SU-DHL-6 (cell line): Measurements from ENCODE around the gene CATSPER1.

ENCODE experiments used
- H2AFZ ChIP-seq: fragments of 200-600 bp; sonication (generic); 2 replicates; pipeline ENCODE4 v1.6.1; 2014; ENCODE audit warnings: low read depth, mild to moderate bottlenecking, moderate library complexity, mixed read lengths, antibody characterized with exemption, low read length; ENCODE audit not compliant: severe bottlenecking
- H3F3A ChIP-seq: fragments of 200-600 bp; shearing (Covaris generic); 2 replicates; pipeline ENCODE4 v1.6.0; 2016; ENCODE audit warnings: antibody characterized with exemption, mild to moderate bottlenecking; ENCODE audit not compliant: insufficient read depth
- H3K27ac ChIP-seq: fragments of 200-600 bp; sonication (generic); 2 replicates; pipeline ENCODE4 v1.5.1; 2016; ENCODE audit warnings: low read depth, mild to moderate bottlenecking, low read length, moderate library complexity, mixed read lengths
- H3K27me3 ChIP-seq: fragments of 200-600 bp; sonication (generic), shearing (Covaris generic); 2 replicates; pipeline ENCODE4 v1.6.0; 2014; ENCODE audit warnings: mild to moderate bottlenecking, low read length
- H3K36me3 ChIP-seq: fragments of 200-600 bp; sonication (generic); 2 replicates; pipeline ENCODE4 v1.6.1; 2014; ENCODE audit warnings: mild to moderate bottlenecking, low read length, mixed read lengths
- H3K4me2 ChIP-seq: fragments of 300-600, 200-600 bp; shearing (Covaris generic), sonication (generic); 2 replicates; pipeline ENCODE4 v1.6.0; 2014; ENCODE audit warnings: low read length, low read depth, mild to moderate bottlenecking; ENCODE audit not compliant: poor library complexity, severe bottlenecking
- H3K4me3 ChIP-seq: fragments of 200-600 bp; sonication (generic); 2 replicates; pipeline ENCODE4 v1.5.1; 2014; ENCODE audit warnings: antibody characterized with exemption, low read length, mild to moderate bottlenecking, mixed read lengths; ENCODE audit not compliant: insufficient read depth, poor library complexity, severe bottlenecking
- H3K79me2 ChIP-seq: fragments of 200-600 bp; sonication (generic); 2 replicates; pipeline ENCODE4 v1.6.1; 2014; ENCODE audit warnings: mild to moderate bottlenecking, low read length, moderate library complexity; ENCODE audit not compliant: insufficient read depth
- H3K9ac ChIP-seq: fragments of 200-600 bp; sonication (generic); 2 replicates; pipeline ENCODE4 v1.7.0; 2014; ENCODE audit warnings: mild to moderate bottlenecking, low read length
- H3K9me2 ChIP-seq: fragments of 200-600 bp; sonication (generic); replicated peaks from 2 replicates; pipeline ENCODE4 v1.6.1; 2014; ENCODE audit warnings: low read length; ENCODE audit not compliant: insufficient read depth
- H3K9me3 ChIP-seq: fragments of 200-600 bp; sonication (generic); 2 replicates; pipeline ENCODE4 v1.6.1; 2014; ENCODE audit warnings: low read length, mixed read lengths; ENCODE audit not compliant: insufficient read depth
- H4K20me1 ChIP-seq: fragments of 200-600 bp; sonication (generic); 2 replicates; pipeline ENCODE4 v1.6.1; 2014; ENCODE audit warnings: low read depth, mild to moderate bottlenecking, antibody characterized with exemption, low read length, moderate library complexity, mixed read lengths
- CTCF ChIP-seq: fragments of 200-600 bp; sonication (generic); IDR thresholded peaks from one replicate; pipeline ENCODE4 v1.5.1; 2017; ENCODE audit warnings: antibody characterized with exemption, mild to moderate bottlenecking, low read length, moderate library complexity; ENCODE audit not compliant: insufficient read depth, poor library complexity, severe bottlenecking
- EZH2phosphoT487 ChIP-seq: fragments of 200-600 bp; sonication (generic), shearing (Covaris generic); conservative IDR thresholded peaks from 2 replicates; pipeline ENCODE4 v1.6.1; 2018; ENCODE audit warnings: mild to moderate bottlenecking, antibody characterized with exemption, low read length, moderate library complexity, mixed read lengths

The CATSPER1 gene

DNA sequence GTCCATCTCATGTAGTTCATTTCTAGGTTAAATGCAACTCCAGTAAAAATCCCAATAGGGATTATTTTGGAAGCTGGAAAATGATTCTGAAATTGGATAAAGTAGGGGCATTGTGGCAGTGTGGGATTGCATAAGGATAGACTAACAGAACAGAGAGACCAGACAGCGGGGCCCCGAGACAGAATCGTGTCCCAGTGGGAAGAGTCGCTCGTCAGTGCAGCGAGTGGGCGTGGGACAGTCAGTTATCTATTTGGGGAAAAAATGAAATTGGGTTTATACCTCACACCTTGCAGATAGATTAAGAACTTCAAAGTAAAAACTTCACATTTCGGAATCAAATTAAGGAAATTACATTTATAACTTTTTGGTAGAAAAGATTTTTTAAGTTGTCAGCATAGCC is 54.2 kb downstream of the CATSPER1 start:
- H3K36me3 ChIP-seq: no peaks in the 10 kb centered on the region
- H2AFZ ChIP-seq: no peak overlapping the region

GRCh38 chr11:65968600-65969482 is 57.4 kb downstream of the CATSPER1 start:
- Histone ChIP-seq H3K79me2 (peaks cover 9% of the 10 kb centered on the region; the same call in 1 of the 2 replicates), H3K36me3 (no peaks in the 10 kb centered on the region; the same call in 1 of the 2 replicates), H3K4me2 (no peak overlapping the region), H3K27ac (no peak overlapping the region), H3F3A (peaks cover 5% of the 10 kb centered on the region; the same call in 1 of the 2 replicates), H2AFZ (no peak overlapping the region), H3K27me3 (no peaks in the 10 kb centered on the region), H3K4me3 (no peak overlapping the region), H3K9ac (no peak overlapping the region), H3K9me3 (no peaks in the 10 kb centered on the region), H4K20me1 (no peaks in the 10 kb centered on the region), H3K9me2 (no peaks in the 10 kb centered on the region)
- no peak for TF ChIP-seq EZH2phosphoT487
- TF ChIP-seq CTCF: no peak

More for the DNA sequence above, 54.2 kb downstream of the CATSPER1 start:
- Histone ChIP-seq H3K4me2 (no peak overlapping the region), H3K9ac (no peak overlapping the region), H3K9me2 (no peaks in the 10 kb centered on the region), H4K20me1 (no peaks in the 10 kb centered on the region), H3K9me3 (no peaks in the 10 kb centered on the region), H3K27ac (no peak overlapping the region), H3K79me2 (no peaks in the 10 kb centered on the region), H3F3A (peaks cover 5% of the 10 kb centered on the region; the same call in 1 of the 2 replicates), H3K27me3 (no peaks in the 10 kb centered on the region), H3K4me3 (no peak overlapping the region)
- TF ChIP-seq EZH2phosphoT487 (no peak), CTCF (no peak)

- H3K27me3 ChIP-seq: no peaks in the 10 kb centered on the region
- no peaks in the 10 kb centered on the region; the same call in 1 of the 2 replicates for H3K36me3 ChIP-seq
- TF ChIP-seq CTCF: no peak
- no peak for TF ChIP-seq EZH2phosphoT487
- no peaks in the 10 kb centered on the region for H3K9me2 ChIP-seq
- H3K9ac ChIP-seq: no peak overlapping the region
- 0 out of 2 replicates have a peak, but pooled peaks cover under 1% of the 10 kb centered on the region for H4K20me1 ChIP-seq
- no peak overlapping the region for H2AFZ ChIP-seq
- H3K27ac ChIP-seq: no peak overlapping the region
- H3K79me2 ChIP-seq: peaks cover 22% of the 10 kb centered on the region
- H3K4me3 ChIP-seq: no peak overlapping the region
- no peak overlapping the region for H3K4me2 ChIP-seq
- H3F3A ChIP-seq: peaks cover 5% of the 10 kb centered on the region; the same call in 1 of the 2 replicates
- H3K9me3 ChIP-seq: no peaks in the 10 kb centered on the region
Measured at GRCh38 chr11:65967329-65967934, 58.8 kb downstream of the CATSPER1 start.
